GM18867 (cell line): ENCODE results near the gene DDR1.
A peak's percentile ranks its signal among the peaks of the same experiment; 100 is the strongest.
"Not testable (repeated sequence)": the region's sequence is repeated elsewhere in the genome, so short reads cannot be mapped to it uniquely, and the experiment has no call there.

ENCODE experiments used
- ATAC-seq: cut with Tn5 transposase; IDR thresholded peaks from one replicate; pipeline ENCODE4 v1.9.1; 2021; ENCODE audit warnings: mild to moderate bottlenecking, moderate library complexity; ENCODE audit not compliant: unreplicated experiment

The DDR1 gene

GRCh38 chr6:30914076-30914853, 29.9 kb downstream of the DDR1 start, which contains the start of gene VARS2:
Gene VARS2 (plus strand): TSS chr6:30914238. CDS start chr6:30914837, 599 bp downstream.
- peak; percentile 79 for ATAC-seq

GRCh38 chr6:30914854-30915590, 30.7 kb downstream of the DDR1 start:
- no peak for ATAC-seq

GRCh38 chr6:30915591-30915946, 31.2 kb downstream of the DDR1 start:
- ATAC-seq = no peak

- ATAC-seq = no peak
These were observed 32.7 kb downstream of the DDR1 start for GRCh38 chr6:30917041-30917440.

GRCh38 chr6:30917487-30917886, 33.2 kb downstream of the DDR1 start:
- ATAC-seq = no peak

GRCh38 chr6:30918670-30919069, 34.4 kb downstream of the DDR1 start:
- no peak for ATAC-seq

- ATAC-seq = no peak
These were observed 38.1 kb downstream of the DDR1 start for GRCh38 chr6:30922447-30922852.

- not testable (repeated sequence) for ATAC-seq
These were observed 39.8 kb downstream of the DDR1 start for GRCh38 chr6:30924040-30924627.

GRCh38 chr6:30926644-30927043, 42.3 kb downstream of the DDR1 start:
- ATAC-seq = no peak

GRCh38 chr6:30927080-30927479, 42.8 kb downstream of the DDR1 start:
- ATAC-seq = not testable (repeated sequence)

- no peak for ATAC-seq
These were observed 44.4 kb downstream of the DDR1 start for GRCh38 chr6:30928677-30929076.

GRCh38 chr6:30930506-30930905, 46.2 kb downstream of the DDR1 start:
- ATAC-seq = no peak

GRCh38 chr6:30931272-30931671, 47.0 kb downstream of the DDR1 start:
- ATAC-seq = no peak

GRCh38 chr6:30931969-30932645, 47.8 kb downstream of the DDR1 start, which contains the start of gene SFTA2:
Gene SFTA2 (minus strand): TSS chr6:30932170. CDS start chr6:30932096, 74 bp downstream.
- no peak for ATAC-seq

GRCh38 chr6:30932665-30933365, 48.5 kb downstream of the DDR1 start:
- ATAC-seq = no peak

GRCh38 chr6:30935018-30935417, 50.7 kb downstream of the DDR1 start:
- ATAC-seq = no peak

GRCh38 chr6:30937265-30937664, 52.9 kb downstream of the DDR1 start:
- no peak for ATAC-seq

GRCh38 chr6:30938730-30939129, 54.4 kb downstream of the DDR1 start:
- no peak for ATAC-seq

- no peak for ATAC-seq
These were observed 55.2 kb downstream of the DDR1 start for GRCh38 chr6:30939473-30939872.

- no peak for ATAC-seq
These were observed 56.2 kb downstream of the DDR1 start, which contains the start of gene MUCL3 for GRCh38 chr6:30940361-30940986. Gene MUCL3 (plus strand): TSS chr6:30940973. CDS start chr6:30941000, 27 bp downstream.
